SK-N-SH treated with all-trans-retinoic acid at 6 μM for 48 hours (cell line): ENCODE data around the gene PTGIR.
A peak's percentile ranks its signal among the peaks of the same experiment; 100 is the strongest.

Experiments
- ATAC-seq: fragments of 200-7000 bp; cut with Tn5 transposase; 3 replicates; pipeline ENCODE4 v1.9.1; 2020; ENCODE audit warnings: mild to moderate bottlenecking, moderate library complexity
- ARNTL ChIP-seq: fragments of 450-650 bp; formaldehyde crosslinking; IDR thresholded peaks from 2 replicates; pipeline ENCODE4 v1.5.0; 2020; ENCODE audit warnings: low read depth, mild to moderate bottlenecking, moderate library complexity, borderline replicate concordance
- BACH2 ChIP-seq: fragments of 250-450 bp; sonication (Bioruptor Pico); IDR thresholded peaks from 2 replicates; pipeline ENCODE4 v1.9.0; 2021; ENCODE audit warnings: mild to moderate bottlenecking, borderline replicate concordance
- CSDC2 ChIP-seq: fragments of 250-450 bp; sonication (Bioruptor Pico); IDR thresholded peaks from 2 replicates; pipeline ENCODE4 v1.5.0; 2020; ENCODE audit warnings: mild to moderate bottlenecking, moderate library complexity
- GLIS3 ChIP-seq: fragments of 250-450 bp; sonication (Bioruptor Pico); IDR thresholded peaks from 2 replicates; pipeline ENCODE4 v1.5.0; 2020; ENCODE audit warnings: mild to moderate bottlenecking, moderate library complexity
- ISL1 ChIP-seq: fragments of 250-450 bp; sonication (Bioruptor Pico); IDR thresholded peaks from 2 replicates; pipeline ENCODE4 v2.1.2; 2022; ENCODE audit warnings: mild to moderate bottlenecking, moderate library complexity
- OSR1 ChIP-seq: fragments of 250-450 bp; sonication (Bioruptor Pico); IDR thresholded peaks from 2 replicates; pipeline ENCODE4 v1.8.0; 2022; ENCODE audit warnings: moderate library complexity, mild to moderate bottlenecking, inconsistent platforms
- POU6F1 ChIP-seq: fragments of 250-450 bp; sonication (Bioruptor Pico); IDR thresholded peaks from 2 replicates; pipeline ENCODE4 v1.8.0; 2021; ENCODE audit warnings: low read depth, mild to moderate bottlenecking, moderate library complexity, borderline replicate concordance
- PPARA ChIP-seq: fragments of 250-450 bp; sonication (Bioruptor Pico); IDR thresholded peaks from 2 replicates; pipeline ENCODE4 v1.5.0; 2020; ENCODE audit warnings: mild to moderate bottlenecking, borderline replicate concordance
- SNAI2 ChIP-seq: fragments of 250-450 bp; sonication (Bioruptor Pico); IDR thresholded peaks from 2 replicates; pipeline ENCODE4 v1.5.0; 2020; ENCODE audit warnings: mild to moderate bottlenecking, moderate library complexity
- TCF4 ChIP-seq: fragments of 250-450 bp; sonication (Bioruptor Pico); IDR thresholded peaks from 2 replicates; pipeline ENCODE4 v1.8.0; 2021; ENCODE audit warnings: mild to moderate bottlenecking, moderate library complexity, borderline replicate concordance
- TOX ChIP-seq: fragments of 250-450 bp; sonication (Bioruptor Pico); IDR thresholded peaks from 2 replicates; pipeline ENCODE4 v1.8.0; 2021; ENCODE audit warnings: mild to moderate bottlenecking, moderate library complexity, borderline replicate concordance
- TSHZ2 ChIP-seq: fragments of 250-450 bp; sonication (Bioruptor Pico); IDR thresholded peaks from 2 replicates; pipeline ENCODE4 v1.5.0; 2020; ENCODE audit warnings: mild to moderate bottlenecking, moderate library complexity
- ZC3H10 ChIP-seq: fragments of 250-450 bp; sonication (Bioruptor Pico); IDR thresholded peaks from 2 replicates; pipeline ENCODE4 v1.5.1; 2021; ENCODE audit warnings: mild to moderate bottlenecking, moderate library complexity
- ZFP3 ChIP-seq: fragments of 250-450 bp; sonication (Bioruptor Pico); IDR thresholded peaks from 2 replicates; pipeline ENCODE4 v1.5.0; 2020; ENCODE audit warnings: mild to moderate bottlenecking, moderate library complexity
- ZFP30 ChIP-seq: fragments of 450-650 bp; formaldehyde crosslinking; IDR thresholded peaks from 2 replicates; pipeline ENCODE4 v1.5.0; 2022; ENCODE audit warnings: mild to moderate bottlenecking, moderate library complexity
- ZNF565 ChIP-seq: fragments of 450-650 bp; formaldehyde crosslinking; conservative IDR thresholded peaks from 2 replicates; pipeline ENCODE4 v1.5.0; 2020; ENCODE audit warnings: low read depth, mild to moderate bottlenecking, moderate library complexity
- ZNF8 ChIP-seq: fragments of 450-650 bp; formaldehyde crosslinking; IDR thresholded peaks from 2 replicates; pipeline ENCODE4 v1.5.0; 2020; ENCODE audit warnings: mild to moderate bottlenecking, moderate library complexity
- TF ChIP-seq, protein P1 (sequence below): fragments of 250-450 bp; sonication (Bioruptor Pico); IDR thresholded peaks from 2 replicates; pipeline ENCODE4 v1.5.1; 2020; ENCODE audit warnings: low read depth, mild to moderate bottlenecking, moderate library complexity
- TF ChIP-seq, protein P2 (sequence below): fragments of 250-450 bp; sonication (Bioruptor Pico); IDR thresholded peaks from 2 replicates; pipeline ENCODE4 v1.8.0; 2020; ENCODE audit warnings: mild to moderate bottlenecking, moderate library complexity, borderline replicate concordance

Gene PTGIR

GRCh38 chr19:46660008-46660517 lies 35.2 kb upstream of the PTGIR start (continued):
- TF ChIP-seq, protein P1, sequence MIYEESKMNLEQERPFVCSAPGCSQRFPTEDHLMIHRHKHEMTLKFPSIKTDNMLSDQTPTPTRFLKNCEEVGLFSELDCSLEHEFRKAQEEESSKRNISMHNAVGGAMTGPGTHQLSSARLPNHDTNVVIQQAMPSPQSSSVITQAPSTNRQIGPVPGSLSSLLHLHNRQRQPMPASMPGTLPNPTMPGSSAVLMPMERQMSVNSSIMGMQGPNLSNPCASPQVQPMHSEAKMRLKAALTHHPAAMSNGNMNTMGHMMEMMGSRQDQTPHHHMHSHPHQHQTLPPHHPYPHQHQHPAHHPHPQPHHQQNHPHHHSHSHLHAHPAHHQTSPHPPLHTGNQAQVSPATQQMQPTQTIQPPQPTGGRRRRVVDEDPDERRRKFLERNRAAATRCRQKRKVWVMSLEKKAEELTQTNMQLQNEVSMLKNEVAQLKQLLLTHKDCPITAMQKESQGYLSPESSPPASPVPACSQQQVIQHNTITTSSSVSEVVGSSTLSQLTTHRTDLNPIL (CRISPR knock-in tag), result no peak
- TF ChIP-seq ZNF565 (CRISPR knock-in tag) (no peak), CSDC2 (CRISPR knock-in tag) (no peak), OSR1 (CRISPR knock-in tag) (no peak)
- TF ChIP-seq, all 23 proteins: peak for 0

DNA sequence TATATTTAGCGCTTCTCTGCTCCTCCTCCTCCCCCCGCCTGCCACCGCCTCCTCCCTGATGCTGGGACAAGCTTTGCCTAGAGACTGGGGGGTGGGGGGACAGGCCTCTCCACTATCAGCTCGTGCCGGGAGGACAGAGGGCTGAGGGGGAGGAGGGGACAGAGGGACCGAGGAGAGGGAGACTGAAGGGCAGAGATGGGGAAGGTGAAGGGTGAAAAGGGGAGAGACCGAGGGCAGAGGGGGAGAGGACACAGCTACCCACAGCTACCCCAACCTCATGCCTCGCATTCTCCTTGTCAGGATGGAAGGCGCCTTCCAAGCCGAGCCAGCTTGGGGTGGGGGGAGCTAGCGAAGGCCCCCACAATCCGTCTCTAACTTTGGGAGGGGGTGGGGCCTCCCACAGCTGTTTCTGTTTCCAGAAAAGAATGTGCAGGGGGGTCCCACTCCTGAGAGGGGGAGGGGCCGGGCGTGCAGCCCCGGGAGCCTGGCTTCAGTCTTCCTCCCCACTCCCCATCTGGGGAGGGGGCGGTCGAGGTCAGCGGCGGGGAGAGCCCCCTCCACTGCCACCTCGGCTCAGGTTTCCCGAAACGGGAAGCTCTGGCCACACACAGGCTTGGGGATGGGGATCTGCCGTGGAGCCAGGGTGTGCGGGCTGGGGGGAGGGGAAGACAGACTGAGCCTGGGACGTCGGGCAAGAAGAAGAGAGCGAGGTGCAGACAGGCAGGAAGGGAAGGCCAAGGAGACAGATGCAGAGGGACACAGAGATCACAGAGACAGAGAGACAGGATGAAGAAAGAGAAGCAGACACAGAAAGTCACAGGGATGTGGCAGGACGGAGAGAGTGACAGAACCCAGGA lies 34.5 kb upstream of the PTGIR start:
- ATAC-seq, result peak; percentile 9
- TF ChIP-seq PPARA (CRISPR knock-in tag) (no peak), POU6F1 (CRISPR knock-in tag) (no peak), ZC3H10 (CRISPR knock-in tag) (no peak), OSR1 (CRISPR knock-in tag) (no peak)

- TF ChIP-seq ZNF8 (CRISPR knock-in tag) (no peak), GLIS3 (CRISPR knock-in tag) (no peak), ZFP30 (CRISPR knock-in tag) (no peak), TSHZ2 (no peak), ZFP3 (CRISPR knock-in tag) (no peak), PPARA (CRISPR knock-in tag) (no peak), ZC3H10 (CRISPR knock-in tag) (no peak), TOX (CRISPR knock-in tag) (no peak), BACH2 (CRISPR knock-in tag) (no peak), OSR1 (CRISPR knock-in tag) (no peak), ZNF565 (CRISPR knock-in tag) (no peak), SNAI2 (CRISPR knock-in tag) (no peak), TCF4 (CRISPR knock-in tag) (no peak), ARNTL (CRISPR knock-in tag) (no peak), ISL1 (CRISPR knock-in tag) (no peak)
- TF ChIP-seq, protein P1 (CRISPR knock-in tag), result no peak
- TF ChIP-seq, protein P2, sequence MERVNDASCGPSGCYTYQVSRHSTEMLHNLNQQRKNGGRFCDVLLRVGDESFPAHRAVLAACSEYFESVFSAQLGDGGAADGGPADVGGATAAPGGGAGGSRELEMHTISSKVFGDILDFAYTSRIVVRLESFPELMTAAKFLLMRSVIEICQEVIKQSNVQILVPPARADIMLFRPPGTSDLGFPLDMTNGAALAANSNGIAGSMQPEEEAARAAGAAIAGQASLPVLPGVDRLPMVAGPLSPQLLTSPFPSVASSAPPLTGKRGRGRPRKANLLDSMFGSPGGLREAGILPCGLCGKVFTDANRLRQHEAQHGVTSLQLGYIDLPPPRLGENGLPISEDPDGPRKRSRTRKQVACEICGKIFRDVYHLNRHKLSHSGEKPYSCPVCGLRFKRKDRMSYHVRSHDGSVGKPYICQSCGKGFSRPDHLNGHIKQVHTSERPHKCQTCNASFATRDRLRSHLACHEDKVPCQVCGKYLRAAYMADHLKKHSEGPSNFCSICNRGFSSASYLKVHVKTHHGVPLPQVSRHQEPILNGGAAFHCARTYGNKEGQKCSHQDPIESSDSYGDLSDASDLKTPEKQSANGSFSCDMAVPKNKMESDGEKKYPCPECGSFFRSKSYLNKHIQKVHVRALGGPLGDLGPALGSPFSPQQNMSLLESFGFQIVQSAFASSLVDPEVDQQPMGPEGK (CRISPR knock-in tag), result no peak
- TF ChIP-seq, all 23 proteins: peak for 0
- no peak for ATAC-seq
Observed at GRCh38 chr19:46656541-46656940, 31.7 kb upstream of the PTGIR start.
